DND-41 (cell line): ENCODE data around the gene ADARB2.

Experiments used
- ATAC-seq: fragments of 200-7000 bp; cut with Tn5 transposase; 3 replicates; pipeline ENCODE4 v1.9.1; 2021; ENCODE audit warnings: low read depth; ENCODE audit not compliant: insufficient read depth
- DNase-seq: peaks from one replicate; pipeline ENCODE4 v3.0.0-alpha.2; 2020
- H2AFZ ChIP-seq: 2 replicates; pipeline ENCODE4 v1.6.0; 2012; ENCODE audit warnings: low read depth, low read length
- H3K27ac ChIP-seq: 2 replicates; pipeline ENCODE4 v1.5.1; 2012; ENCODE audit warnings: low read length, inconsistent platforms
- H3K27me3 ChIP-seq: fragments of 200-600 bp; sonication (generic); 2 replicates; pipeline ENCODE4 v1.6.0; 2012; ENCODE audit warnings: low read length, mild to moderate bottlenecking, inconsistent platforms; ENCODE audit not compliant: insufficient read depth, poor library complexity
- H3K36me3 ChIP-seq: 2 replicates; pipeline ENCODE4 v1.5.1; 2012; ENCODE audit warnings: low read length, inconsistent platforms; ENCODE audit not compliant: insufficient read depth
- H3K4me1 ChIP-seq: 2 replicates; pipeline ENCODE4 v1.5.1; 2012; ENCODE audit warnings: mild to moderate bottlenecking, low read length; ENCODE audit not compliant: insufficient read depth
- H3K4me2 ChIP-seq: 2 replicates; pipeline ENCODE4 v1.6.0; 2012; ENCODE audit warnings: mild to moderate bottlenecking, moderate library complexity, low read length, inconsistent platforms; ENCODE audit not compliant: insufficient read depth
- H3K4me3 ChIP-seq, 2 experiments: fragments of 200-600 bp in 1 of 2; shearing (Covaris generic) in 1 of 2; 2 replicates each; pipeline ENCODE4 v1.5.1; 2012 to 2016; ENCODE audit warnings: inconsistent platforms in 2 of 2, low read length in 2 of 2, mild to moderate bottlenecking in 2 of 2, low read depth in 1 of 2, moderate library complexity in 1 of 2
- H3K79me2 ChIP-seq: 2 replicates; pipeline ENCODE4 v1.6.0; 2012; ENCODE audit warnings: low read length, inconsistent platforms; ENCODE audit not compliant: insufficient read depth
- H3K9ac ChIP-seq: 2 replicates; pipeline ENCODE4 v1.6.0; 2012; ENCODE audit warnings: low read depth, mild to moderate bottlenecking, inconsistent platforms, low read length, moderate library complexity
- H3K9me3 ChIP-seq: 2 replicates; pipeline ENCODE4 v1.5.1; 2012; ENCODE audit warnings: low read length, moderate library complexity, mild to moderate bottlenecking, inconsistent platforms; ENCODE audit not compliant: insufficient read depth, severe bottlenecking
- H4K20me1 ChIP-seq: 2 replicates; pipeline ENCODE4 v1.6.0; 2012; ENCODE audit warnings: low read length; ENCODE audit not compliant: insufficient read depth
- CTCF ChIP-seq: IDR thresholded peaks from 2 replicates; pipeline ENCODE4 v1.5.1; 2012; ENCODE audit warnings: borderline replicate concordance, low read length, moderate library complexity, mild to moderate bottlenecking; ENCODE audit not compliant: poor library complexity, severe bottlenecking; ENCODE audit errors: extremely low read depth
- EZH2 ChIP-seq: IDR thresholded peaks from 3 replicates; pipeline ENCODE4 v1.6.1; 2012; ENCODE audit warnings: borderline replicate concordance, low read depth, mild to moderate bottlenecking, moderate library complexity, low read length, inconsistent platforms; ENCODE audit not compliant: severe bottlenecking

Gene ADARB2

GRCh38 chr10:1744524-1744923 is 7.2 kb upstream of the ADARB2 start:
- Histone ChIP-seq H3K27ac (no peak overlapping the region), H4K20me1 (no peaks in the 10 kb centered on the region), H2AFZ (no peak overlapping the region), H3K4me1 (0 out of 2 replicates have a peak, but pooled peaks cover 6% of the 10 kb centered on the region), H3K36me3 (no peaks in the 10 kb centered on the region), H3K9me3 (peaks cover 6% of the 10 kb centered on the region), H3K4me3 (no peak overlapping the region), H3K9ac (no peak overlapping the region), H3K79me2 (no peaks in the 10 kb centered on the region), H3K4me2 (no peak overlapping the region), H3K27me3 (peaks cover 11% of the 10 kb centered on the region)
- DNase-seq (no peak), ATAC-seq (no peak)
- TF ChIP-seq EZH2 (no peak), CTCF (no peak)

- ATAC-seq (no peak), DNase-seq (no peak)
- no peak overlapping the region for H3K4me3 ChIP-seq
- H3K36me3 ChIP-seq: no peaks in the 10 kb centered on the region
- peaks cover 24% of the 10 kb centered on the region for H3K27me3 ChIP-seq
- H3K27ac ChIP-seq: no peak overlapping the region
- TF ChIP-seq EZH2 (no peak), CTCF (no peak)
- H3K9me3 ChIP-seq: peaks cover 2% of the 10 kb centered on the region
- H3K4me2 ChIP-seq: no peak overlapping the region
- no peak overlapping the region for H2AFZ ChIP-seq
- H3K79me2 ChIP-seq: no peaks in the 10 kb centered on the region
- 0 out of 2 replicates have a peak, but pooled peaks cover 6% of the 10 kb centered on the region for H3K4me1 ChIP-seq
- H4K20me1 ChIP-seq: no peaks in the 10 kb centered on the region
- H3K9ac ChIP-seq: no peak overlapping the region
Observed at GRCh38 chr10:1743141-1743540, 5.8 kb upstream of the ADARB2 start.

- ATAC-seq: peak; percentile 57
- no peaks in the 10 kb centered on the region for H3K36me3 ChIP-seq
- peak; percentile 22 for DNase-seq
- no peaks in the 10 kb centered on the region for H3K9me3 ChIP-seq
- no peak overlapping the region for H3K27ac ChIP-seq
- H3K79me2 ChIP-seq: no peaks in the 10 kb centered on the region
- no peaks in the 10 kb centered on the region for H4K20me1 ChIP-seq
- peaks cover 41% of the 10 kb centered on the region for H3K27me3 ChIP-seq
- H3K4me2 ChIP-seq: no peak overlapping the region
- peaks cover 15% of the 10 kb centered on the region for H3K4me1 ChIP-seq
- H2AFZ ChIP-seq: no peak overlapping the region
- no peak for TF ChIP-seq EZH2
- no peak for TF ChIP-seq CTCF
- H3K4me3 ChIP-seq: no peak overlapping the region
- no peak overlapping the region for H3K9ac ChIP-seq
Observed at GRCh38 chr10:1741450-1741849, 4.1 kb upstream of the ADARB2 start.

- Histone ChIP-seq H3K27ac (no peak overlapping the region), H2AFZ (no peak overlapping the region), H3K9me3 (no peaks in the 10 kb centered on the region), H3K4me2 (no peak overlapping the region), H3K9ac (no peak overlapping the region), H3K4me3 (no peak overlapping the region), H3K36me3 (no peaks in the 10 kb centered on the region), H3K4me1 (peaks cover 25% of the 10 kb centered on the region), H3K27me3 (peaks cover 57% of the 10 kb centered on the region), H4K20me1 (no peaks in the 10 kb centered on the region), H3K79me2 (no peaks in the 10 kb centered on the region)
- DNase-seq: no peak
- TF ChIP-seq CTCF (no peak), EZH2 (no peak)
- ATAC-seq: no peak
Observed at GRCh38 chr10:1739751-1740150, 2.4 kb upstream of the ADARB2 start.
